Lung (tissue), 12 donors: ENCODE data around the gene MAP3K7. TPM values are rescaled to one million over a fixed set of nuclear protein-coding genes. Genes with fewer than 3 reads are reported as not detected.

Experiments
- ATAC-seq: fragments of 200-7000 bp; cut with Tn5 transposase; one replicate; pipeline ENCODE4 v1.9.1; 2020; ENCODE audit warnings: moderate number of reproducible peaks; ENCODE audit not compliant: insufficient read depth, low FRiP score
- DNase-seq, 3 donors: peaks; one replicate each; pipeline ENCODE4 v3.0.0-alpha.2; 2013 to 2017
- H3K27ac ChIP-seq, 2 donors: one replicate each; pipeline ENCODE4 v1.5.1; 2013; ENCODE audit warnings: mild to moderate bottlenecking in 2 of 2, moderate library complexity in 2 of 2, control low read depth in 1 of 2, inconsistent platforms in 1 of 2, low read depth in 1 of 2, low read length in 1 of 2
- H3K27me3 ChIP-seq, 3 donors: one replicate each; pipeline ENCODE4 v1.5.1; 2013; ENCODE audit warnings: low read length in 2 of 3; ENCODE audit not compliant: control insufficient read depth in 3 of 3, insufficient read depth in 3 of 3
- H3K36me3 ChIP-seq, 4 donors: one replicate each; pipeline ENCODE4 v1.5.1; 2013; ENCODE audit warnings: low read length in 4 of 4, mild to moderate bottlenecking in 1 of 4, moderate library complexity in 1 of 4; ENCODE audit not compliant: control insufficient read depth in 4 of 4, insufficient read depth in 4 of 4
- H3K4me1 ChIP-seq, 5 donors: one replicate each; pipeline ENCODE4 v1.5.1; 2013; ENCODE audit warnings: low read length in 5 of 5, mild to moderate bottlenecking in 2 of 5, moderate library complexity in 1 of 5; ENCODE audit not compliant: control insufficient read depth in 5 of 5, insufficient read depth in 5 of 5
- H3K4me3 ChIP-seq: one replicate; pipeline ENCODE4 v1.5.1; 2013; ENCODE audit warnings: mild to moderate bottlenecking, control low read depth, moderate library complexity
- H3K9ac ChIP-seq, 2 donors: one replicate each; pipeline ENCODE4 v1.5.1; 2013; ENCODE audit warnings: low read length in 2 of 2, control low read depth in 1 of 2; ENCODE audit not compliant: insufficient read depth in 1 of 2
- H3K9me3 ChIP-seq, 4 donors: one replicate each; pipeline ENCODE4 v1.5.1; 2013; ENCODE audit warnings: low read length in 3 of 4, mild to moderate bottlenecking in 1 of 4, moderate library complexity in 1 of 4; ENCODE audit not compliant: control insufficient read depth in 4 of 4, insufficient read depth in 3 of 4
- CTCF ChIP-seq: IDR thresholded peaks from 2 replicates; pipeline ENCODE4 v1.5.1; 2012; ENCODE audit warnings: mild to moderate bottlenecking; ENCODE audit errors: control extremely low read depth, extremely low read depth
- WGBS, 2 donors: extraction: QIAGEN DNeasy Blood & Tissue Kit; methylation state at CpG; one replicate each; pipeline ENCODE4 v1.1.7; 2013; 5-methylcytosine and 5-hydroxymethylcytosine counted together
- polyA plus RNA-seq, 2 donors: library from polyadenylated mRNA; stranded (reverse); fragments of 200-250 nt; gene quantifications; one replicate each; pipeline ENCODE4 v1.2.1, GENCODE V29; 2013
- total RNA-seq, 2 donors: library from RNA; depleted of rRNA in 1 of 2; stranded (reverse); fragments of >200 nt in 1 of 2; gene quantifications; one replicate each; pipeline ENCODE4 v1.2.1, GENCODE V29; 2014 to 2021
- donor health status: control.
- donor health status: control.
- donor health status: Bipolar disorder and iron deficiency.
- donor health status: healthy.
- donor health status: DM: yes; HTN: yes; CAD: no.

The MAP3K7 gene
- total and polyA plus RNA-seq, 4 donors = 10.5 to 45.8 (median 15.7) TPM

GRCh38 chr6:90467546-90467945 is 119.3 kb downstream of the MAP3K7 start:
- TF ChIP-seq CTCF = no peak
- no peaks in the 10 kb centered on the region for H3K36me3 ChIP-seq
- no peaks in the 10 kb centered on the region for H3K9me3 ChIP-seq
- ATAC-seq = no peak
- H3K27me3 ChIP-seq = no peaks in the 10 kb centered on the region
- H3K27ac ChIP-seq = no peak overlapping the region
- H3K4me3 ChIP-seq = no peak overlapping the region
- no peak for DNase-seq
- no peak overlapping the region for H3K9ac ChIP-seq
- peaks cover 0 to 17% (median 1%) of the 10 kb centered on the region in 5 donors for H3K4me1 ChIP-seq

- Histone ChIP-seq H3K4me3 (no peak overlapping the region), H3K9me3 (no peaks in the 10 kb centered on the region), H3K36me3 (no peaks in the 10 kb centered on the region), H3K4me1 (peaks cover 0 to 17% (median 1%) of the 10 kb centered on the region in 5 donors), H3K9ac (no peak overlapping the region), H3K27me3 (no peaks in the 10 kb centered on the region), H3K27ac (no peak overlapping the region)
- ATAC-seq = no peak
- TF ChIP-seq CTCF = no peak
- WGBS, 2 donors = 73 to 81% methylated on average over 8 of the region's 8 CpGs
- peak in 2 of 3 donors; percentile 26 to 34 for DNase-seq
These were observed 120.5 kb downstream of the MAP3K7 start for GRCh38 chr6:90466154-90466940.

GRCh38 chr6:90465686-90466085 is 121.2 kb downstream of the MAP3K7 start:
- WGBS, 2 donors = 88% methylated on average over 2 of the region's 2 CpGs
- TF ChIP-seq CTCF = no peak
- no peak overlapping the region for H3K9ac ChIP-seq
- peaks cover 0 to 12% (median 1%) of the 10 kb centered on the region in 5 donors for H3K4me1 ChIP-seq
- H3K27ac ChIP-seq = no peak overlapping the region
- H3K27me3 ChIP-seq = no peaks in the 10 kb centered on the region
- H3K9me3 ChIP-seq = no peaks in the 10 kb centered on the region
- ATAC-seq (no peak), DNase-seq (no peak)
- H3K36me3 ChIP-seq = no peaks in the 10 kb centered on the region
- no peak overlapping the region for H3K4me3 ChIP-seq

GRCh38 chr6:90464507-90464906 is 122.4 kb downstream of the MAP3K7 start:
- Histone ChIP-seq H3K9me3 (no peaks in the 10 kb centered on the region), H3K4me3 (no peak overlapping the region), H3K9ac (no peak overlapping the region), H3K4me1 (peaks cover 0 to 2% (median 1%) of the 10 kb centered on the region in 5 donors), H3K36me3 (no peaks in the 10 kb centered on the region), H3K27ac (no peak overlapping the region), H3K27me3 (no peaks in the 10 kb centered on the region)
- TF ChIP-seq CTCF = no peak
- 71 to 81% methylated on average over 7 of the region's 7 CpGs for WGBS, 2 donors
- ATAC-seq (no peak), DNase-seq (no peak)
